ENCODE results near the gene CHORDC1. TPM values are rescaled to one million over a fixed set of nuclear protein-coding genes. Genes with fewer than 3 reads are reported as not detected.
A peak's percentile ranks its signal among the peaks of the same experiment; 100 is the strongest.

The CHORDC1 gene
- total and polyA plus RNA-seq, 2 of the 13 experiments (the other 11 are each of a cell fraction or from before 2014, with no cell fraction given): 19.1 to 73.5 TPM

DNA sequence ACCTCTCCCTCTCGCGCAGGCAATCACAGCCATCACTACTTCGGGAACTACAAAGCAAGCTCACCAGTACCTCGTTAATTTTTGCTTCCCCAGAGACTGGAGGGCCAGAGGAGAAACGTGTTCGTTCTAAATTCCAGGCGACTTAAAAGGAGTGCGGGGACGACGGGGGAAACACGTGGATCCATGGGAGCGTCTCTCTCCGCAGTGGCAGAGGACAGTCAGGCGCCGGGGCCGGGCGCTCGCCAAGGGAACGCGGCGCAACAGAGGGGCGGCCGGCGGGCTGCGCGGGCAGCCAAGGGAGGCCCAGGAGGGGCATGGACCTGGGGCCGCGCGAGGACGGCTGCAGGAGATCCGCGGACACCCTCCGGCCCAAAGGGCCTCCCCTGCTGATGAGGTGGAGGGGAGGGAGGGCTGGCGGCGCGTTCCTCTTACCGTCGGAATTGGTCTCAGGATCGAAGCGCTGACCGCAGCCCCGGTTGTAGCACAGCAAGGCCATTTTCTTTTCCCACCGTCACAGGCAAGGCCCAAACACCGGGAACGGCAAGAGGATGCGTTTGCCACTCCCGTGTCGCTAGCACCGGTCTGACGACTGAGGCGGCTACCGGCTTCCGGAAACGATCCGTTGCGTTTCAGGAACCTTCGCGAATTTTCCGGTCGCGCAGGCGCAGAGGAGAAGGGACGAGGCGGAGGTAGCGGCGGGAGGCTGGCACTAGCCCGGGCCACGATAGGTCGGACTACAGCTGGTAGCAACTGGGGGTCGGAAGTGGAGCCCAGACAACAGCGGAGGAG lies at the start of gene CHORDC1 (continued):
- TF ChIP-seq, protein P1, sequence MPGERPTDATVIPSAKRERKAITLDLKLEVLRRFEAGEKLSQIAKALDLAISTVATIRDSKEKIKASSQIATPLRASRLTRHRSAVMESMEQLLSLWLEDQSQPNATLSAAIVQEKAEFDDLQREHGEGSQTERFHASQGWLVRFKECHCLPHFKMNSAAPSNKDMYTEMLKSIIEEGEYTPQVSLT (CRISPR knock-in tag; IDR thresholded peaks at IDR 0.05; ENCODE audit: borderline replicate concordance, low read depth): no peak
- TF ChIP-seq EED (CRISPR knock-in tag; IDR thresholded peaks at IDR 0.05) (0 out of 2 replicates have a peak, but pooled peaks have one; percentile 22), ELF4 (CRISPR knock-in tag; IDR thresholded peaks at IDR 0.05; ENCODE audit: borderline replicate concordance) (peak; percentile 63; the same call in 1 of the 2 replicates), CBX1 (IDR thresholded peaks at IDR 0.05; ENCODE audit: low read depth) (peak; percentile 36), PRPF4 (IDR thresholded peaks at IDR 0.05; ENCODE audit: low read depth, low read length, poor library complexity, severe bottlenecking) (no peak), ZNF552 (CRISPR knock-in tag; IDR thresholded peaks at IDR 0.05; ENCODE audit: borderline replicate concordance) (peak; percentile 84), SNAPC2 (CRISPR knock-in tag; IDR thresholded peaks at IDR 0.05) (peak; percentile 70; the same call in 1 of the 2 replicates), JUNB (CRISPR knock-in tag; IDR thresholded peaks at IDR 0.05; ENCODE audit: borderline replicate concordance) (no peak), CEBPG (CRISPR knock-in tag; IDR thresholded peaks at IDR 0.05) (peak; percentile 23; the same call in 1 of the 2 replicates), KLF16 (CRISPR knock-in tag; IDR thresholded peaks at IDR 0.05) (peak in 1 of 2 experiments; percentile 87; a peak in 1 of 4 replicates), RXRB (CRISPR knock-in tag; IDR thresholded peaks at IDR 0.05; ENCODE audit: borderline replicate concordance) (0 out of 2 replicates have a peak, but pooled peaks have one; percentile 20), ZNF143 (CRISPR knock-in tag; IDR thresholded peaks at IDR 0.05) (no peak)
- TF ChIP-seq, protein P2, sequence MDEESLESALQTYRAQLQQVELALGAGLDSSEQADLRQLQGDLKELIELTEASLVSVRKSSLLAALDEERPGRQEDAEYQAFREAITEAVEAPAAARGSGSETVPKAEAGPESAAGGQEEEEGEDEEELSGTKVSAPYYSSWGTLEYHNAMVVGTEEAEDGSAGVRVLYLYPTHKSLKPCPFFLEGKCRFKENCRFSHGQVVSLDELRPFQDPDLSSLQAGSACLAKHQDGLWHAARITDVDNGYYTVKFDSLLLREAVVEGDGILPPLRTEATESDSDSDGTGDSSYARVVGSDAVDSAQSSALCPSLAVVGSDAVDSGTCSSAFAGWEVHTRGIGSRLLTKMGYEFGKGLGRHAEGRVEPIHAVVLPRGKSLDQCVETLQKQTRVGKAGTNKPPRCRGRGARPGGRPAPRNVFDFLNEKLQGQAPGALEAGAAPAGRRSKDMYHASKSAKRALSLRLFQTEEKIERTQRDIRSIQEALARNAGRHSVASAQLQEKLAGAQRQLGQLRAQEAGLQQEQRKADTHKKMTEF (CRISPR knock-in tag; IDR thresholded peaks at IDR 0.05): peak; percentile 79; the same call in 1 of the 2 replicates
- TF ChIP-seq, protein P3, sequence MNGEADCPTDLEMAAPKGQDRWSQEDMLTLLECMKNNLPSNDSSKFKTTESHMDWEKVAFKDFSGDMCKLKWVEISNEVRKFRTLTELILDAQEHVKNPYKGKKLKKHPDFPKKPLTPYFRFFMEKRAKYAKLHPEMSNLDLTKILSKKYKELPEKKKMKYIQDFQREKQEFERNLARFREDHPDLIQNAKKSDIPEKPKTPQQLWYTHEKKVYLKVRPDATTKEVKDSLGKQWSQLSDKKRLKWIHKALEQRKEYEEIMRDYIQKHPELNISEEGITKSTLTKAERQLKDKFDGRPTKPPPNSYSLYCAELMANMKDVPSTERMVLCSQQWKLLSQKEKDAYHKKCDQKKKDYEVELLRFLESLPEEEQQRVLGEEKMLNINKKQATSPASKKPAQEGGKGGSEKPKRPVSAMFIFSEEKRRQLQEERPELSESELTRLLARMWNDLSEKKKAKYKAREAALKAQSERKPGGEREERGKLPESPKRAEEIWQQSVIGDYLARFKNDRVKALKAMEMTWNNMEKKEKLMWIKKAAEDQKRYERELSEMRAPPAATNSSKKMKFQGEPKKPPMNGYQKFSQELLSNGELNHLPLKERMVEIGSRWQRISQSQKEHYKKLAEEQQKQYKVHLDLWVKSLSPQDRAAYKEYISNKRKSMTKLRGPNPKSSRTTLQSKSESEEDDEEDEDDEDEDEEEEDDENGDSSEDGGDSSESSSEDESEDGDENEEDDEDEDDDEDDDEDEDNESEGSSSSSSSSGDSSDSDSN (CRISPR knock-in tag; IDR thresholded peaks at IDR 0.05): peak; percentile 82
- TF ChIP-seq, protein P4, sequence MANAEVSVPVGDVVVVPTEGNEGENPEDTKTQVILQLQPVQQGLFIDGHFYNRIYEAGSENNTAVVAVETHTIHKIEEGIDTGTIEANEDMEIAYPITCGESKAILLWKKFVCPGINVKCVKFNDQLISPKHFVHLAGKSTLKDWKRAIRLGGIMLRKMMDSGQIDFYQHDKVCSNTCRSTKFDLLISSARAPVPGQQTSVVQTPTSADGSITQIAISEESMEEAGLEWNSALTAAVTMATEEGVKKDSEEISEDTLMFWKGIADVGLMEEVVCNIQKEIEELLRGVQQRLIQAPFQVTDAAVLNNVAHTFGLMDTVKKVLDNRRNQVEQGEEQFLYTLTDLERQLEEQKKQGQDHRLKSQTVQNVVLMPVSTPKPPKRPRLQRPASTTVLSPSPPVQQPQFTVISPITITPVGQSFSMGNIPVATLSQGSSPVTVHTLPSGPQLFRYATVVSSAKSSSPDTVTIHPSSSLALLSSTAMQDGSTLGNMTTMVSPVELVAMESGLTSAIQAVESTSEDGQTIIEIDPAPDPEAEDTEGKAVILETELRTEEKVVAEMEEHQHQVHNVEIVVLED (CRISPR knock-in tag; IDR thresholded peaks at IDR 0.05; ENCODE audit: borderline replicate concordance): peak; percentile 51; the same call in 1 of the 2 replicates
- TF ChIP-seq, protein P5, sequence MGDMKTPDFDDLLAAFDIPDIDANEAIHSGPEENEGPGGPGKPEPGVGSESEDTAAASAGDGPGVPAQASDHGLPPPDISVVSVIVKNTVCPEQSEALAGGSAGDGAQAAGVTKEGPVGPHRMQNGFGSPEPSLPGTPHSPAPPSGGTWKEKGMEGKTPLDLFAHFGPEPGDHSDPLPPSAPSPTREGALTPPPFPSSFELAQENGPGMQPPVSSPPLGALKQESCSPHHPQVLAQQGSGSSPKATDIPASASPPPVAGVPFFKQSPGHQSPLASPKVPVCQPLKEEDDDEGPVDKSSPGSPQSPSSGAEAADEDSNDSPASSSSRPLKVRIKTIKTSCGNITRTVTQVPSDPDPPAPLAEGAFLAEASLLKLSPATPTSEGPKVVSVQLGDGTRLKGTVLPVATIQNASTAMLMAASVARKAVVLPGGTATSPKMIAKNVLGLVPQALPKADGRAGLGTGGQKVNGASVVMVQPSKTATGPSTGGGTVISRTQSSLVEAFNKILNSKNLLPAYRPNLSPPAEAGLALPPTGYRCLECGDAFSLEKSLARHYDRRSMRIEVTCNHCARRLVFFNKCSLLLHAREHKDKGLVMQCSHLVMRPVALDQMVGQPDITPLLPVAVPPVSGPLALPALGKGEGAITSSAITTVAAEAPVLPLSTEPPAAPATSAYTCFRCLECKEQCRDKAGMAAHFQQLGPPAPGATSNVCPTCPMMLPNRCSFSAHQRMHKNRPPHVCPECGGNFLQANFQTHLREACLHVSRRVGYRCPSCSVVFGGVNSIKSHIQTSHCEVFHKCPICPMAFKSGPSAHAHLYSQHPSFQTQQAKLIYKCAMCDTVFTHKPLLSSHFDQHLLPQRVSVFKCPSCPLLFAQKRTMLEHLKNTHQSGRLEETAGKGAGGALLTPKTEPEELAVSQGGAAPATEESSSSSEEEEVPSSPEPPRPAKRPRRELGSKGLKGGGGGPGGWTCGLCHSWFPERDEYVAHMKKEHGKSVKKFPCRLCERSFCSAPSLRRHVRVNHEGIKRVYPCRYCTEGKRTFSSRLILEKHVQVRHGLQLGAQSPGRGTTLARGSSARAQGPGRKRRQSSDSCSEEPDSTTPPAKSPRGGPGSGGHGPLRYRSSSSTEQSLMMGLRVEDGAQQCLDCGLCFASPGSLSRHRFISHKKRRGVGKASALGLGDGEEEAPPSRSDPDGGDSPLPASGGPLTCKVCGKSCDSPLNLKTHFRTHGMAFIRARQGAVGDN (CRISPR knock-in tag; IDR thresholded peaks at IDR 0.05): peak; percentile 98
